IPS-NIHi7 (cell line): ENCODE results near the gene RUSF1.
A peak's percentile ranks its signal among the peaks of the same experiment; 100 is the strongest.
"Not testable (repeated sequence)": the region's sequence is repeated elsewhere in the genome, so short reads cannot be mapped to it uniquely, and the experiment has no call there.

Source experiments
- DNase-seq: peaks from one replicate; pipeline ENCODE4 v3.0.0; 2012; ENCODE audit warnings: mixed read lengths; ENCODE audit errors: extremely low spot score

RUSF1 gene

DNA sequence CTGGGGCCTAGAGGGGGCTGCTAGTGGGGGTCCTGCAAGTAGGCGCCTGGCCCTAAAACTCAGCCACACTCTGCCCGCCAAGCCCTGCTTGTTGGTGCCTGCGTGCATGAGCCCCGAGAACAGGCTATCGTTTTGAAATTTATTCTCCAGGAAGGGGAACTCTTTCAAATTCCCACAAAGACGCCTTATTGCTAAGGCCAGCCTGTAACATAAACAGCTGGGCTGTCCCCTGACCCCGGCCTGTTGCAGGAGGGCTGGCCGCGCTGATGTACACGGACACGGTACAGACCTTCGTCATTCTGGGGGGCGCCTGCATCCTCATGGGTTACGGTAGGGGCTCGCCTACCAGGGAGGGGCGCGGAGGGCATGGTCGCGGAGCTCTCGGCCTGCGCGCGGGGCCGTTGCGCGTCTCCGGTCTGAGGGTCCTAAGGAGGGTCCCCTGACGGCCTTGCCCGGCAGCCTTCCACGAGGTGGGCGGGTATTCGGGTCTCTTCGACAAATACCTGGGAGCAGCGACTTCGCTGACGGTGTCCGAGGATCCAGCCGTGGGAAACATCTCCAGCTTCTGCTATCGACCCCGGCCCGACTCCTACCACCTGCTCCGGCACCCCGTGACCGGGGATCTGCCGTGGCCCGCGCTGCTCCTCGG lies 21.0 kb downstream of the RUSF1 start:
- no peak for DNase-seq

DNA sequence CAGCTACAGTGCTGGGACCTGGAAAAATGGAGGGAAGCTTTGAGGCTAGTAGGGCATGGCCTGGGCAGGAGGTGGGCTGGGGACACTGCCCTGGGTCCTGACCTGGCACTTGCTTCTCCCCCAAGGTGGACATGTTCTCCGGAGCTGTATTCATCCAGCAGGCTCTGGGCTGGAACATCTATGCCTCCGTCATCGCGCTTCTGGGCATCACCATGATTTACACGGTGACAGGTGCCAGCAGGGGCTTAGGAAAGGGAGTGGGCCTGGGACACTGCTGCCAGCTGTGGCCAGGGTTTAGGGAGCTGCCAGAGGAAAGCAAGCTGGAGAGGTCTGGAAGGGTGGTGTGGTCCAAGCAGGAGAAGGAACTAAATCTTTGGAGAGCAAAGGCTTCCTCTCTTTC lies 22.1 kb downstream of the RUSF1 start:
- no peak for DNase-seq

- no peak for DNase-seq
These were observed 22.6 kb downstream of the RUSF1 start for GRCh38 chr16:31485571-31485970.

GRCh38 chr16:31484491-31485171 lies 23.6 kb downstream of the RUSF1 start:
- DNase-seq, result peak; percentile 60

DNA sequence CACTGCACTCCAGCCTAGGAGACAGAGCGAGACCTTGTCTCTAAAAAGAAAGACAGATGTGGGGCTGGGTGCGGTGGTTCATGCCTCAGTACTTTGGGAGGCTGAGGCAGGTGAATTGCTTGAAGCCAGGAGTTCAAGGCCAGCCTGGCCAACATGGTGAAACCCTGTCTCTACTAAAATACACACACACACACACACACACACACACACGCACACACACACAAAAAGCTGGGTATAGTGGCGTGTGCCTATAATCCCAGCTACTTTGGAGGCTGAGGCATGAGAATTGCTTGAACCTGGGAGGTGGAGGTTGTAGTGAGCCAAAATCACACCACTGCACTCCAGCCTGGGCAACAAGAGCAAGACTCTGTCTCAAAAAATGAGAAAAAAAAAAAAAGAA lies 24.1 kb downstream of the RUSF1 start:
- not testable (repeated sequence) for DNase-seq

- no peak for DNase-seq
These were observed 25.1 kb downstream of the RUSF1 start, which contains the start of gene SLC5A2 for GRCh38 chr16:31483081-31483480. SLC5A2 (plus strand) TSS chr16:31483123; CDS start chr16:31483137, 14 bp downstream.

- no peak for DNase-seq
These were observed 27.2 kb downstream of the RUSF1 start for GRCh38 chr16:31480851-31481536.

GRCh38 chr16:31479751-31480150 lies 28.4 kb downstream of the RUSF1 start:
- DNase-seq, result no peak

DNA sequence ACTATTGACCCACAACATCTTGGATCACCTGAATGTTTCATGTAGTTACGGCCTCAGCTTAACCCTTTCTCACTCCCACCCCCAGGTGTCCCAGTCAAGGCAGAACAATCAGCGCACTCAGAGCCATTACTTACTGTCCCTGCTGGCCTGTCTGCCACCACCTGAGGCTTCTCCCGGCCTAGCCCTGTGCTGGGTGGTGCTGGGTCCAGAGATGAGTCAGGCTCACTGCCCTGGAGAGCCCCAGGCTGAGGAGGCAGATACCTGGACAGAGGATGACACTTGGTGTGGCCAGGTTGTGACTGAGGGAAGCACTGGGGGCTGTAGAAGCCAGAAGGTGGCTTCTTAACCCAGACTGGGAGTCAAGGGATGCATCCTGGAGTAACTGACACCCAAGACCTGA lies 29.2 kb downstream of the RUSF1 start:
- DNase-seq, result no peak

DNA sequence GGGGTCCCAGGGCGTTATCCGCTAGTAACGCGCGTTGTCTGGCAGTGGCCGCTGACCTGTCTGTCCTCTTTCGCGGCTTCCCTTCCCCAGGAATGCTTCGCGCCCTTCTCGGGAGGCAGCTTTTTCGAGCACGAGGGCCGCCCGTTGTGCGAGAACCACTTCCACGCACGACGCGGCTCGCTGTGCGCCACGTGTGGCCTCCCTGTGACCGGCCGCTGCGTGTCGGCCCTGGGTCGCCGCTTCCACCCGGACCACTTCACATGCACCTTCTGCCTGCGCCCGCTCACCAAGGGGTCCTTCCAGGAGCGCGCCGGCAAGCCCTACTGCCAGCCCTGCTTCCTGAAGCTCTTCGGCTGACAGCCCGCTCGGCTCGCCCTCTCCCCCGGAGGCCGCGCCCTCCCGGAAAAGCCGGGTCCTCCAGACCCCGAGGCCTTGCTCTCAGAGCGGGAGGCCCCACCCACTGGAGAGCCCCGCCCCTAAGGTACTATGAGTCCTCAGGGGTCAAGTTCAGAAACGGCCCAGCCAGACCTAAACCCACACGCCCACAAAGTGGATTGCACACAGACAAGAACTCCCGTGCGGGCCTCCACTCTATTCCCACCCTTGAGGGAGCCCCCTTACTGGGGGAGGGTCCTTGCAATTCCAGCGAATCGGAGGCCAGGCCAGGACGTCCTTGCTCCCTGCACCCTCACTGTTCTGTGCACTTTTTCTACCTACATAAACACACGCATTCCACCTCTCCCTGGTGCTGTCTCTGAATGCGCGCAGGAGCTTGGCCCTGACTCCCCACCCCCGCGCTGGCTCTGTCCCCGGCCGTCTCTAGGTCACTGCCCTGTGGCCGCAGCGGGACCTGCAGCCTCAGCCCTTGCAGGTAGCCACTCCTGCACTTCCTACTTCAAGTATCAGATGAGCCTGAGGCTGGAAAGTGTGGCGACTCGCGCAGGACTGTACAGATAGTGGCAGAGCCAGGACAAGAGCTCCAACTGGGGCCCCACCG lies 30.7 kb downstream of the RUSF1 start:
- peak; percentile 86 for DNase-seq

- peak; percentile 84 for DNase-seq
These were observed 31.6 kb downstream of the RUSF1 start for GRCh38 chr16:31476303-31477219.

- DNase-seq, result peak; percentile 20
These were observed 32.3 kb downstream of the RUSF1 start for GRCh38 chr16:31475946-31476302.

DNA sequence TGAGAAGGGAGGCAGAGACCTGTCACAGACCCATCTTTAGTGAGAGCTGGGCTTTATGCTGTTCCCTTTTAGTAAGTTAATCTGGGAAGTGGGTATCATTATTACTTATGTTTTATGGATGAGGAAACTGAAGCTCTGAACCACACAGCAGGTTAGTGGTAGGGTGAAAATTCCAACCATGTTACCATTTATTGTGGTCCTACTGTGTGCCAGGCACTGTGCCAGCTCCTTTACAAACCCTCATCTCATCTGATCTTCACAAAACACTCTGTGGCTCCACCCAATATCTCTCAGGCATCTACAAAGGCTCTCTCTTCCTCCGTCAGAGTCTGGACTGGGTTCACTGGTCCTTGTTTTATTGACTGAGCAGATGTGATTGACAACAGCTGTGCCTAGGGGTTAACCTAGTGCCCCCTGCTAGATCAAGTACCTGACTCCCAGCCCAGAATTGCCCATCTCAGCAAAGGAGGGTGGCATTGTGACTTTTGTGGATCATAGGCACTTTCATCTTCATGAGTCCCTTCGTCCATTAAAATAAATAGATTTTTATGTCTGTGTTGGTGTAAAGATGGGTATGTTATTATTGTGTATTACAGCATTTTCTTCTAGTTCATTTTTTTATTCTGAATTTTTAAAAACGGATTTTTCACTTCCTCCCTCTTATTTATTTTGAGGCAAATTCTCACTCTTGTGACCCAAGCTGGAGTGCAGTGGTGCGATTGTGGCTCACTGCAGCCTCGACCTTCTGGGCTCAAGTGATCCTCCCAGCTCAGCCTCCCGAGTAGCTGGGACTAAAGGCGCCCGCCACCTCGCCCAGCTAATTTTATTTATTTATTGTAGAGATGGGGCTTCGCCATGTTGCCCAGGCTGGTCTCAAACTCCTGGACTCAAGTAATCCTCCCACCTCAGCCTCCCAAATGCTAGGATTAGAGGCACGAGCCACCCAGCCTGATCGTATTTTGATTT lies 33.1 kb downstream of the RUSF1 start:
- DNase-seq, result no peak

DNA sequence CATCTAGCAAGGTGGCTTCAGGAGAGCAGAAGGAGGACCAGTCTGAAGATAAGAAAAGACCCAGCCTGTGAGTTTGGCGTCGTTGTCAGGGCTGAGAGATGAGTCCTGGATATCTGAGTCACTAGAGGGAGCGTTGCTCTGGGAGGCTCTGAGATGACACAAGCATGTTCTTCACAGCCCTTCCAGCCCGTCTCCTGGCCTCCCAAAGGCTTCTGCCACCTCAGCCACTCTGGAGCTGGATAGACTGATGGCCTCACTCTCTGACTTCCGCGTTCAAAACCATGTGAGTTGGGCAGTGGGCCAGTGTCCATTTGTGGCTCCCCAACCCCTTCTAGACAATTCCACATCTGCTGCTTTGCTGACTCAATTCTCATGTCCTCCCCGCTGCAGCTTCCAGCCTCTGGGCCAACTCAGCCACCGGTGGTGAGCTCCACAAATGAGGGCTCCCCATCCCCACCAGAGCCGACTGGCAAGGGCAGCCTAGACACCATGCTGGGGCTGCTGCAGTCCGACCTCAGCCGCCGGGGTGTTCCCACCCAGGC lies 33.9 kb downstream of the RUSF1 start:
- no peak for DNase-seq

- DNase-seq, result no peak
These were observed 34.8 kb downstream of the RUSF1 start for GRCh38 chr16:31473264-31473984.

DNA sequence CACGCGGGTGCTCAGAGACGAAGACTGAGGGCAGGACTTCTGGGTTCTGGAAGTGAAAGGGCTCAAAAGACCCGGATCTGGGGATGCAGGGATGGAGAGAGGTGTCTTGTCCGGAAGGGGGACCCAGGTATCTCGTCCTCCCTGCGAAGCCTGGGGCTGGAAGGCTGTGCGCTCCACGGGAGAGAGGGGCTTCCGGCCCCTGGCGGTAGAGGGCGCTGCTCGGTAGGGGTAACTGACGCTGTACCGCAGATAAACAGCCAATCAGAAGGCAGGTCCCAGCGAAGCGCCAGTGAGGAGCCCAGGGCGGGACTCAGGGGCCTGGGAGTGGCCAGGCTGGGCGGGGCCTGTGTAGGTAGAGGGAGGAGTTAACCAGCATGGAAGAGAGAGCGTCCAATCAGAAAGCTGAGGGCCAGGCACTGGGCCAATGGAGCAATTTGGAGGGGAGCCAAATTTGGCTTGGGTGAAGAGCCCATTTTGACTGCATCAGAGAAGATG lies 35.4 kb downstream of the RUSF1 start:
- peak; percentile 84 for DNase-seq

GRCh38 chr16:31471875-31472708 lies 36.1 kb downstream of the RUSF1 start, which contains the start of gene TGFB1I1:
TGFB1I1 (plus strand) TSS chr16:31472152; CDS start chr16:31472189, 37 bp downstream.
- DNase-seq, result peak; percentile 49
